ENCODE data around the gene ZBTB9. TPM values are rescaled to one million over a fixed set of nuclear protein-coding genes. Genes with fewer than 3 reads are reported as not detected.

The ZBTB9 gene
- total RNA-seq, 4 donors from 2014 or later: 2.2 to 4.0 (median 3.2) TPM

GRCh38 chr6:33424855-33425667 lies 29.3 kb upstream of the ZBTB9 start:
- no peaks in the 10 kb centered on the region for H3K27me3 ChIP-seq
- H3K36me3 ChIP-seq: no peaks in the 10 kb centered on the region
- H3K4me1 ChIP-seq: peaks cover 5 to 77% (median 33%) of the 10 kb centered on the region in 3 donors
- H3K4me3 ChIP-seq: peak overlapping the region; percentile 68 to 75
- H3K9me3 ChIP-seq: no peaks in the 10 kb centered on the region
- no peak for TF ChIP-seq CTCF (IDR thresholded peaks at IDR 0.05)
- no peak for TF ChIP-seq EP300 (IDR thresholded peaks at IDR 0.05)
- no peak for TF ChIP-seq POLR2AphosphoS5 (IDR thresholded peaks at IDR 0.05)
- TF ChIP-seq POLR2A (IDR thresholded peaks at IDR 0.05): no peak
- ATAC-seq: no peak
- 7 to 8% methylated on average over 11 to 12 of the region's 12 CpGs for WGBS, 2 donors (ENCODE audit: low coverage in 1 of 2)
- peak overlapping the region; percentile 90 to 99 (median 94) for H3K27ac ChIP-seq

- TF ChIP-seq POLR2A (IDR thresholded peaks at IDR 0.05) (peak; percentile 30 to 32), EP300 (IDR thresholded peaks at IDR 0.05) (no peak), CTCF (IDR thresholded peaks at IDR 0.05) (peak in 3 of 4 experiments; percentile 22 to 86 (median 49)), POLR2AphosphoS5 (IDR thresholded peaks at IDR 0.05) (peak; percentile 84)
- ATAC-seq: peak; percentile 84
- H3K27ac ChIP-seq: peak overlapping the region; percentile 90 to 99 (median 94)
- H3K4me1 ChIP-seq: peaks cover 5 to 77% (median 36%) of the 10 kb centered on the region in 3 donors
- H3K9me3 ChIP-seq: no peaks in the 10 kb centered on the region
- H3K4me3 ChIP-seq: peak overlapping the region; percentile 68 to 75
- no peaks in the 10 kb centered on the region for H3K36me3 ChIP-seq
- H3K27me3 ChIP-seq: no peaks in the 10 kb centered on the region
- 0 to 2% methylated on average over 7 to 9 of the region's 43 CpGs for WGBS, 2 donors (ENCODE audit: low coverage in 1 of 2)
Observed at GRCh38 chr6:33425668-33426577, 28.5 kb upstream of the ZBTB9 start.

GRCh38 chr6:33426590-33427511 lies 27.5 kb upstream of the ZBTB9 start:
- peaks cover 5 to 78% (median 44%) of the 10 kb centered on the region in 3 donors for H3K4me1 ChIP-seq
- H3K36me3 ChIP-seq: no peaks in the 10 kb centered on the region
- TF ChIP-seq CTCF (IDR thresholded peaks at IDR 0.05) (no peak), POLR2A (IDR thresholded peaks at IDR 0.05) (no peak), POLR2AphosphoS5 (IDR thresholded peaks at IDR 0.05) (no peak), EP300 (IDR thresholded peaks at IDR 0.05) (no peak)
- no peaks in the 10 kb centered on the region for H3K9me3 ChIP-seq
- peak overlapping the region; percentile 90 to 99 (median 94) for H3K27ac ChIP-seq
- no peak for ATAC-seq
- H3K4me3 ChIP-seq: peak overlapping the region; percentile 68 to 75
- H3K27me3 ChIP-seq: no peaks in the 10 kb centered on the region
- WGBS, 2 donors (ENCODE audit: low coverage in 1 of 2): 0% methylated on average over 3 to 4 of the region's 12 CpGs

- ATAC-seq: no peak
- H3K27me3 ChIP-seq: no peaks in the 10 kb centered on the region
- no peaks in the 10 kb centered on the region for H3K36me3 ChIP-seq
- H3K27ac ChIP-seq: peak overlapping the region; percentile 32 to 99 (median 94)
- WGBS, 2 donors (ENCODE audit: low coverage in 1 of 2): no CpG with 5 or more reads among the region's 79 CpGs
- peaks cover 5 to 86% (median 48%) of the 10 kb centered on the region in 3 donors for H3K4me1 ChIP-seq
- TF ChIP-seq EP300 (IDR thresholded peaks at IDR 0.05): no peak
- TF ChIP-seq POLR2AphosphoS5 (IDR thresholded peaks at IDR 0.05): no peak
- TF ChIP-seq POLR2A (IDR thresholded peaks at IDR 0.05): no peak
- H3K9me3 ChIP-seq: no peaks in the 10 kb centered on the region
- H3K4me3 ChIP-seq: peak overlapping the region; percentile 48 to 68
Observed at GRCh38 chr6:33427585-33428223, 26.7 kb upstream of the ZBTB9 start.

Data from gastroesophageal sphincter (tissue), 4 donors.